K562 (cell line): ENCODE measurements around the gene FAM111B. TPM values are rescaled to one million over a fixed set of nuclear protein-coding genes. Genes with fewer than 3 reads are reported as not detected.

ENCODE experiments used
- ARHGAP35 ChIP-seq: fragments of 450-650 bp; IDR thresholded peaks from 2 replicates; pipeline ENCODE4 v1.6.1; 2018; ENCODE audit not compliant: partially characterized antibody
- ARID3A ChIP-seq: IDR thresholded peaks from 2 replicates; pipeline ENCODE4 v1.6.1; 2012; ENCODE audit warnings: low read depth, low read length, improper control_type of control experiment, borderline replicate concordance
- BCL6 ChIP-seq: fragments of 250-450 bp; sonication (Bioruptor Pico); IDR thresholded peaks from 2 replicates; pipeline ENCODE4 v1.4.0; 2020
- CLOCK ChIP-seq: fragments of 250-450 bp; sonication (Bioruptor Pico); IDR thresholded peaks from 2 replicates; pipeline ENCODE4 v1.4.0; 2020; ENCODE audit warnings: mild to moderate bottlenecking, moderate library complexity, borderline replicate concordance
- E4F1 ChIP-seq: fragments of 250-450 bp; sonication (Bioruptor Pico); IDR thresholded peaks from 2 replicates; pipeline ENCODE4 v1.5.0; 2021; ENCODE audit warnings: mild to moderate bottlenecking, borderline replicate concordance
- FOXA1 ChIP-seq: fragments of 450-650 bp; IDR thresholded peaks from 2 replicates; pipeline ENCODE4 v1.6.1; 2016; ENCODE audit warnings: mild to moderate bottlenecking, borderline replicate concordance
- MAFK ChIP-seq: IDR thresholded peaks from 2 replicates; pipeline ENCODE4 v1.6.1; 2011; ENCODE audit warnings: low read length, improper control_type of control experiment
- PYGO2 ChIP-seq: fragments of 450-650 bp; IDR thresholded peaks from 2 replicates; pipeline ENCODE4 v1.6.1; 2016; ENCODE audit warnings: mild to moderate bottlenecking, missing genetic modification characterization, moderate library complexity, missing compliant biosample characterization
- RFX7 ChIP-seq: fragments of 250-450 bp; sonication (Bioruptor Pico); IDR thresholded peaks from 2 replicates; pipeline ENCODE4 v1.5.1; 2021; ENCODE audit warnings: mild to moderate bottlenecking
- SIN3A ChIP-seq, 2 experiments: fragments of 150-350 bp in 1 of 2; IDR thresholded peaks; 2 replicates each; pipeline ENCODE4 v1.6.1; 2011 to 2016; ENCODE audit warnings: borderline replicate concordance in 2 of 2, low read depth in 2 of 2, low read length in 2 of 2, mild to moderate bottlenecking in 2 of 2, moderate library complexity in 2 of 2; ENCODE audit not compliant: control insufficient read depth in 1 of 2
- TAF1 ChIP-seq: IDR thresholded peaks from 2 replicates; pipeline ENCODE4 v1.6.1; 2011; ENCODE audit warnings: mild to moderate bottlenecking, low read length, moderate library complexity; ENCODE audit not compliant: insufficient read depth, control insufficient read depth, severe bottlenecking; ENCODE audit errors: extremely low read depth
- TFAP4 ChIP-seq: sonication (generic); formaldehyde crosslinking; IDR thresholded peaks from 2 replicates; pipeline ENCODE4 v1.8.0; 2022; ENCODE audit warnings: missing genetic modification reagents, mild to moderate bottlenecking, moderate library complexity, borderline replicate concordance
- THRA ChIP-seq: fragments of 450-650 bp; IDR thresholded peaks from 2 replicates; pipeline ENCODE4 v1.6.1; 2017; ENCODE audit warnings: mild to moderate bottlenecking, moderate library complexity
- USF1 ChIP-seq: sonication (generic); formaldehyde crosslinking; IDR thresholded peaks from 2 replicates; pipeline ENCODE4 v1.9.0; 2022; ENCODE audit warnings: mild to moderate bottlenecking, missing genetic modification reagents
- ZNF384 ChIP-seq: IDR thresholded peaks from 2 replicates; pipeline ENCODE4 v1.6.1; 2012; ENCODE audit warnings: low read depth, low read length, improper control_type of control experiment
- polyA plus RNA-seq, 8 experiments: library from polyadenylated mRNA; depleted of rRNA in 4 of 8; stranded (reverse) in 5 of 8; unstranded in 3 of 8; fragments of >200 nt; fragmentation: Nextera tagmentation in 2 of 8; fragmentation: Illumina TruSeq in 1 of 8; extraction: Ambion mirVana in 2 of 8; extraction: Trizol in 1 of 8; gene quantifications; 2 replicates each; pipeline versions ENCODE4 v1.2.1 to v1.2.3, GENCODE V29; 2011 to 2014; ENCODE audit warnings: inconsistent platforms in 1 of 8, missing spikeins in 1 of 8
- total RNA-seq, 7 experiments: library from RNA; depleted of rRNA in 6 of 7; stranded (reverse); fragments of >200 nt in 6 of 7; fragmentation: Illumina TruSeq in 2 of 7; extraction: Trizol in 2 of 7; gene quantifications; 2 replicates each; pipeline versions ENCODE4 v1.2.1 to v1.2.3, GENCODE V29; 2011 to 2021; ENCODE audit warnings: low replicate concordance in 1 of 7

The FAM111B gene
- total and polyA plus RNA-seq, 9 of the 15 experiments (the other 6 are each of a cell fraction or from before 2014, with no cell fraction given), result 0.01 to 0.33 (median 0.06) TPM; not detected in 5

GRCh38 chr11:59142530-59143507 lies 35.8 kb downstream of the FAM111B start, which contains the start of gene FAM111A (continued):
- TF ChIP-seq CLOCK (no peak), E4F1 (CRISPR knock-in tag) (no peak), SIN3A (IDR thresholded peaks at IDR 0.05; ENCODE audit: borderline replicate concordance in 2 of 2, control insufficient read depth in 1 of 2, low read depth in 2 of 2, low read length in 2 of 2) (peak; percentile 23 to 34; a peak in 1 of 4 replicates), ZNF384 (no peak), USF1 (CRISPR knock-in tag) (peak; percentile 41; the same call in 1 of the 2 replicates), BCL6 (CRISPR knock-in tag) (no peak), ARHGAP35 (no peak), FOXA1 (no peak), PYGO2 (tag) (no peak), RFX7 (CRISPR knock-in tag) (no peak), TAF1 (no peak), MAFK (no peak), TFAP4 (CRISPR knock-in tag) (peak; percentile 73; the same call in 1 of the 2 replicates), ARID3A (no peak), THRA (no peak)
